Endometrial microvascular endothelial cells (primary cell): ENCODE results near the gene STPG1. TPM values are rescaled to one million over a fixed set of nuclear protein-coding genes. Genes with fewer than 3 reads are reported as not detected.

Experiments
- in situ Hi-C: cut with HindIII; loops from 2 replicates; pipeline ENCODE4 v1.10.0; 2017; ENCODE audit warnings: low sequenced_read_pairs, low pct_unique_long_range_greater_than_20kb; ENCODE audit errors: inconsistent ontology term
- total RNA-seq: library from RNA; depleted of rRNA; stranded (reverse); fragments of >200 nt; gene quantifications from one replicate; pipeline ENCODE4 v1.2.3, GENCODE V29; 2015; ENCODE audit errors: inconsistent ontology term

Gene STPG1
- total RNA-seq, 1 donor from 2014 or later: 4.1 TPM

- in situ Hi-C loops: no loop called here
These were observed 85.7 kb downstream of the STPG1 start for GRCh38 chr1:24327891-24328290.

- in situ Hi-C loops: no loop called here
These were observed 86.1 kb downstream of the STPG1 start for GRCh38 chr1:24327486-24327885.

GRCh38 chr1:24325587-24326449 lies 87.8 kb downstream of the STPG1 start:
- in situ Hi-C loops: no loop called here

GRCh38 chr1:24324903-24325302 lies 88.7 kb downstream of the STPG1 start:
- in situ Hi-C loops: no loop called here

GRCh38 chr1:24323281-24323680 lies 90.3 kb downstream of the STPG1 start:
- in situ Hi-C loops: no loop called here

GRCh38 chr1:24322470-24323177 lies 91.0 kb downstream of the STPG1 start:
- in situ Hi-C loops: no loop called here

- in situ Hi-C loops: no loop called here
These were observed 91.7 kb downstream of the STPG1 start for GRCh38 chr1:24321697-24322469.

- in situ Hi-C loops: no loop called here
These were observed 92.5 kb downstream of the STPG1 start for GRCh38 chr1:24321126-24321525.

- in situ Hi-C loops: no loop called here
These were observed 93.6 kb downstream of the STPG1 start for GRCh38 chr1:24319962-24320361.

GRCh38 chr1:24319312-24319863 lies 94.2 kb downstream of the STPG1 start, which contains the start of gene GRHL3:
Gene GRHL3 (plus strand): TSS chr1:24319357. CDS start chr1:24319552, 195 bp downstream.
- in situ Hi-C loops: no loop called here

GRCh38 chr1:24318615-24319311 lies 94.8 kb downstream of the STPG1 start:
- in situ Hi-C loops: no loop called here

- in situ Hi-C loops: no loop called here
These were observed 95.5 kb downstream of the STPG1 start for GRCh38 chr1:24317956-24318614.

- in situ Hi-C loops: no loop called here
These were observed 96.5 kb downstream of the STPG1 start for GRCh38 chr1:24317081-24317480.

- in situ Hi-C loops: no loop called here
These were observed 96.9 kb downstream of the STPG1 start for GRCh38 chr1:24316645-24317044.

GRCh38 chr1:24315391-24315790 lies 98.2 kb downstream of the STPG1 start:
- in situ Hi-C loops: no loop called here

GRCh38 chr1:24311741-24312140 lies 101.8 kb downstream of the STPG1 start:
- in situ Hi-C loops: no loop called here

GRCh38 chr1:24311234-24311633 lies 102.3 kb downstream of the STPG1 start:
- in situ Hi-C loops: no loop called here
